Stimulated activated CD8-positive, alpha-beta memory T cell treated with anti-CD3 and anti-CD28 coated beads, Interleukin-4, amount 100 ng/mL, for 48 hours (primary cell): Measurements from ENCODE around the gene RAB25.
"Not testable (repeated sequence)": the region's sequence is repeated elsewhere in the genome, so short reads cannot be mapped to it uniquely, and the experiment has no call there.

Experiments
- DNase-seq: peaks from one replicate; pipeline ENCODE4 v3.0.0-alpha.2; 2020

The RAB25 gene

DNA sequence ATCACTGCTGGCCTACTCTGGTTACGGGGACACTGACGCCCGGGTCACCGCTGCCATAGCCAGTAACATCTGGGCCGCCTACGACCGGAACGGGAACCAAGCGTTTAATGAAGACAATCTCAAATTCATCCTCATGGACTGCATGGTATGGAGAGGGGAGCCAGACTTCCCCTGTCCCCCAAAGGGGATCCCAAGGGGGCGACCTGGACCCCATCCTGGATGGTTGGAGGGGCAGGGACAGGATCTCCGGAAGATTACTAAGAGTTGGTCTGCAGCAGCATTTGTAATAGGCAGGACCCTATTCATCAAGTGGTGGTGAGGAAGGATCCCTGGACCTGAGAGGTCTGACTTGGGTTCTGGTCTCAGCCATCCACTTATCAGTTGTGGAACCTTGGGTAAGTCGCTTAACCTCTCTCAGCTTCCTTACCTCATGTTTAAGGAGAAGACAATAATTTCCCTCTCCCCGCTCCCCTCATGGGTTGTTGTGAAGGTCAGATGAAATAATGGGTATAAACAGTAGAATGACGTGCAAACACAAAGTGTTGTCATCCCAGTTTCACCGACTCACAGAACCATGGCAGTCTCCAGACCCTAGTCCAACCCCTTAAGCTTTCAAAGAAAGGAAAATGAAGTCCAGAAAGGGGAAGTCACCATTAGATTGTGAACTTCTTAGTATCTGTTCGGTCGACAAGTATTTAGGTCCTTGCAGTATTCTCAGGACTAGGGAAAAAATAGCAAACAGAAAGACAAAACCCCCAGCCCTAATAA is 5.5 kb upstream of the RAB25 start:
- DNase-seq, result no peak

DNA sequence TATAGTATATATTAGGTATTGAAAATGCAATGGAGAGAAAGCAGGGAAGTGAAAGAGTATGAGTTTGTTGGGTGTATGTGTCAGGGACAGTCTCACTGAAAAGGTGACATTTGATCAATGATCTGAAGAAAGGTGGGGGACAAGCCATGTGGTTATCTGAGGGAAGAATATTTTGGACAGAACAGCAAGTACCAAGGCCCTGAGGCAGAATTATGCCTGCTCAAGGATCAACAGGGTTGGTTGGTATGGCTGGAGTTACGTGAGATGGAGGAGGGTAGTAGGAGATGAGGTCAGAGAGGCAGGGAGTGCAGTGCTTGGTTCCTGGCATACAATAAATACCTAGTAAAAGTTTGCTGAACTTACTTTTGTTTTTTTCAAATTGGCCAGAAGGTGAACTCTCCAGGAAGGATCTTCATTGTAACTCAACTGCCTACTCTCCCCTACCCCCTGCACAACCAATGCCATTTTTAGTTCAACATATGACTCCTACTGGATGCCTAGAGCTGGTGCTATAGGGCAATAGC is 4.6 kb upstream of the RAB25 start:
- no peak for DNase-seq

DNA sequence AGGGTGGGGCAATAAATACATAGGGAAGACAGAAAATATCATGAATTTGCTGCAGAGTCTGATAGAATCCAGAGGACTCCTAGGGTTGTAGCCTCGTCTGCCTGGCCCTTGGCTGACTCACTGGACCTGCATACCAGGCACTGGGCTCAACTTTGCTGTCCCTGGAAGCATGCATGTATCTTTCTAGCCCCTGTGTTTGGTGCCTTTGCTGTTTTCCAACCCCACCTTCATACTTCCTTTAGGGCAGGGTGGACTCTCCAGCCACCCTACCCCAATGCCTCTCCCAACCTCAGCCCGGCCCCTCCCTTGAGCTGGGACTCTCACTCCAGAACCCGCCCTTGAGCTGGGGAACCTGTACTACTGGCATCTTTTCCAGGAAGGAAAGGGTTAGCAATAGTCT is 1.2 kb downstream of the RAB25 start:
- no peak for DNase-seq

DNA sequence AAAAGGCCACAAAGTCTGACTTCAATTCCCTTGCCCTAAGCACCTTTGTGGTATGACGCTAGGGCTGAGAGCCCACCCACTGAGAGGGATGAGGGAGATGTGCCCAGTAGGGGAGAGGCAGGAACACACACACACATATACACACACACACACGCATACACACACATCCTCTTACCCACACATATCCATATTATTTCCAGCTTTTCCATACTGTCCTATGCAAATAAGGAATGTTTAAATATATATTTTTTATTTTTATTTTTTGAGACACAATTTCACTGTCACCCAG is 3.0 kb downstream of the RAB25 start:
- DNase-seq, result no peak

DNA sequence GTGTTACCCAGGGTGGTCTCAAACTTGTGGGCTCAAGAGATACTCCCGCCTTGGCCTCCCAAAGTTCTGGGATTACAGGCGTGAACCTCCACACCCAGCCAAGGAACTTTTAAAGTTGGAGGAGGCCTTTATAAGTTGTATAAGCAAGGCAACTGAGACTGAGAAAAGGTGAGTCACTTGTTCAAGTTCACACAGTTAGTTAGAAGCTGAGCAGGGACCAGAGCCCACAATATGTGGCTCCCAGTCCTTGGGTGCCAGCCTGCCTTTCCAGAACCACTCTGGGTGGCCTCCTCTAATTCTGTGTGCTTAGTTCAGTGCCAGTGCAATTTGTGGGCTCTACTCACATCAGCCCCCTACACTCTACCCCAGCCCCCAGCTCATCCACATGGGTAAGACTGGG is 3.7 kb downstream of the RAB25 start:
- DNase-seq, result no peak

DNA sequence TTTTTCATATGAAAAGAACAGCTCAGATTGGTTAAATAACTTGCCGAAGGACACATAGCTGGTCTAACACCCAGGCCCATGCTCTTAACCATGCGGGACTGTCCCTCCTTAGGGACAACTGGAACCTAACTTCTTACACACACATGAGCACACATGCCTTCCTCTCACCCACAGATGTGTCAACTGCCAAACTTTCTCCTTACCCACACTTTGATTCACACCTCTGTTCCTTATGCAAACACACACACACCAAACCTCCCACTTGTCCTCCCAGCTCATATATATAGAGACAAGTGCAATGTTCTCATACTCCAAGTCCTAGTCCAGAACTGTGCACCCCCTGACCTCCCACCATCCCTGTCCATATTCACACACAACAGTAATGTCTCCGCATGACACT is 4.3 kb downstream of the RAB25 start:
- DNase-seq, result no peak

DNA sequence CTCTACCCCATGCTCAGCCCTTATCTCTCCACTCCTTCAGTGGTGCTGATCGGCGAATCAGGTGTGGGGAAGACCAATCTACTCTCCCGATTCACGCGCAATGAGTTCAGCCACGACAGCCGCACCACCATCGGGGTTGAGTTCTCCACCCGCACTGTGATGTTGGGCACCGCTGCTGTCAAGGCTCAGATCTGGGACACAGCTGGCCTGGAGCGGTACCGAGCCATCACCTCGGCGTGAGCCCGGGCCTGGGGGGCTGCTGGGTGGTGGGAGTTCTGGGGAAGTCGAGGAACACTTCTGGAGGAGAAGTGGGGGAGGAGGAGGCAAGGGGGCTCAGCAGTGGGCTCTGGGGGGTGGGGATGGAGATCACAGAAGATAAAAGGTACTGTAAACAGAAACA is 4.9 kb downstream of the RAB25 start:
- no peak for DNase-seq

DNA sequence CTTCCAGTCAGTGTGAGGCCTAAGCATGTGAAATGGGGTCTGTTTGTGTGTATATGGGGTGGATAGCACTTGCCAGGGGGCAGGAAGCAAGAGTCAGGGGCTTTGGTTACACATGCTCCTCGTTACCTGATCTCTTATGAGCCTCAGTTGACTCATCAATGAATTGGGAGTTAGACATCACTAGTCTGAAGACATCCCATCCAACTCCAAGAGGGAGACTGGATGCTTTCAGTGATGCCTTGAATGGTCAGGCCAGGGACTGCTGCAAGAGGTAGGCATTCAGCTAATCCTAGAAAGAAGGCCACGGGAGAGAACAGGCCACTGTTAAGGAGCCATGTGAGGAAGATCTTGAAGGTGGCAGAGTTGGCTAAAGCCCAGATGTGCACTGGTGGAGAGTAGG is 6.3 kb downstream of the RAB25 start:
- no peak for DNase-seq

DNA sequence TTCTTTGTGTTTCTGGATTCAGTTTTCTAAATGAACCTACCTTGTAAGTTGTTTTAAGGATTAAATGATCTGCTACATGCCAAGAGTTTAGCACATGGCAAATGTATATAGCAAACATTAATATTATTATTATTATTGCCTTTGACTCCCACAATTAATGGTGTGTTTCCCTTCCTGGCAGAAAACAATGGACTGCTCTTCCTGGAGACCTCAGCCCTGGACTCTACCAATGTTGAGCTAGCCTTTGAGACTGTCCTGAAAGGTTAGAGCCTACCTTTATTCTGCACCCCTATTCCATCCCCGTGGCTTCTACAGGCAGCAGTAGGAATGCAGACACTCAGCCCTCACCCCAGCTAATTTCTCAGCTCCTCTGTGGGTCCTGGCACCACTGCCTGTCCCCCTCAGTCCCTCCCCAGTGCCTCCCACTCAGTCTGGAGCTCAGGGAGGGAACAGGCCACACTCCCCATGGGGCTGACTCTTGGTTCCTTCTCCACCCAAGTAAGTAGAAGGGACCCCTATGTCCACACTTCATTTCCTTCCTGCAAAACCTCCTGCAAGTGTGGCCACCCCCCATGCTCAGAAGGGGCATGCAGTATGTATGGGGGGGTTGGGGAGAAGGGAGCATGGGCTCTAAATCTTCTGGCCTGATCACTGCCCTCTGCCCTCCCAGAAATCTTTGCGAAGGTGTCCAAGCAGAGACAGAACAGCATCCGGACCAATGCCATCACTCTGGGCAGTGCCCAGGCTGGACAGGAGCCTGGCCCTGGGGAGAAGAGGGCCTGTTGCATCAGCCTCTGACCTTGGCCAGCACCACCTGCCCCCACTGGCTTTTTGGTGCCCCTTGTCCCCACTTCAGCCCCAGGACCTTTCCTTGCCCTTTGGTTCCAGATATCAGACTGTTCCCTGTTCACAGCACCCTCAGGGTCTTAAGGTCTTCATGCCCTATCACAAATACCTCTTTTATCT is 8.8 kb downstream of the RAB25 start:
- DNase-seq, result no peak

DNA sequence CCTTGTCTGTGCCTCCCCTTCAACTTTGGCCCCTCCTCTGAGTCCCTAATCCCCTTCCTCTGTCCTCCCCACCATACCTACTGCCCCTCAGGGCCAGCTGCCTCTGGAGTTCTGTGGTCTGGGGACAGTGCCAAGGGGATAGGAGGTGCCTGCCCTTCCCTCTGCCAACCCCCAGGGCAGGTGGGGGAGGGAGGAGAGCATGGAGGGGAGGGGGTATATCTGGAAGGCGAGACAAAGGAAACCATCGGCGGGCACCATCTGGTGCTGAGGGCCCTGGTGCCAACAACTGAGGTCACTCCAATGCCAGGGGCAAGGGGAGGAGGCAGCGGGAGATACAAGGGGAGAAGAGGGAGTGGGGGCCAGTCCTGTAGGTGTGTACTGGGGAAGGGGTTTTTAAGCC is 9.6 kb downstream of the RAB25 start:
- DNase-seq, result no peak

DNA sequence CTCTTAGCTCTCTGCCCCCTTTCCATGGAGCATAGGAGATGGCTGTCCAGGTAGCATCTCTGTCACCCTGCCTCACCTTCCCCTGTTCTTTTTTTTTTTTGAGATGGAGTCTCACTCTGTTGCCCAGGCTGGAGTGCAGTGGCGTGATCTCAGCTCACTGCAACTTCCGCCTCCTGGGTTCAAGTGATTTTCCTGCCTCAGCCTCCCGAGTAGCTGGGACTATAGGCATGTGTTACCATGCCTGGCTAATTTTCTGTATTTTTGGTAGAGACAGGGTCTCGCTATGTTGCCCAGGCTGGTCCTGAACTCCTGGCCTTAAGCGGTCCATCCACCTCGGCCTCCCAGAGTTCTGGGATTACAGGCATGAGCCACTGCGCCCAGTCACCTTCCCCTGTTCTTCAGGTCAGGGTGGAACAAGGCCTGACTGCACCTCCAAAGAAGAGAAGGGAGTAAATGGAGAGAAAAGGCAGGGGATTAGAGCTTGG is 10.4 kb downstream of the RAB25 start:
- not testable (repeated sequence) for DNase-seq

DNA sequence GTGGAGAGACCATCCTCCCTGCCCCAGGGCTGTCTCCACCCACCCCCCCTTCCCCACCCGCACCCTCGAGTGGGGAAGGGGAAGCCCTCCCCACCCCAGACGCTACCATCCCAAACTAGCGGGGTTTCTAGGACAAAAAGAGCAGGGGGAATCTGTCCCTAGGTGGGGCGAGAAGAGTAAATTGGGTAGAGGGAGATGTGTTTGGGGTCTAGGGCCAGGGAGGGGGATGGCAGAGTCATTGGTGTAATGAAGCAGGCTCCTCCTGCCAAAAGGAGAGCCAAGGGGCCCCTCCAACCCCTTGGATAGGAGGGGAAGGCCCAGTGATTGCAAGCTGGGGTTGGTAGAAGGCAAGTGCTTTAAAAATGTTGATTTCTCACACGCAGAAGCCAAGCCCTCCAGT is 11.3 kb downstream of the RAB25 start:
- no peak for DNase-seq

DNA sequence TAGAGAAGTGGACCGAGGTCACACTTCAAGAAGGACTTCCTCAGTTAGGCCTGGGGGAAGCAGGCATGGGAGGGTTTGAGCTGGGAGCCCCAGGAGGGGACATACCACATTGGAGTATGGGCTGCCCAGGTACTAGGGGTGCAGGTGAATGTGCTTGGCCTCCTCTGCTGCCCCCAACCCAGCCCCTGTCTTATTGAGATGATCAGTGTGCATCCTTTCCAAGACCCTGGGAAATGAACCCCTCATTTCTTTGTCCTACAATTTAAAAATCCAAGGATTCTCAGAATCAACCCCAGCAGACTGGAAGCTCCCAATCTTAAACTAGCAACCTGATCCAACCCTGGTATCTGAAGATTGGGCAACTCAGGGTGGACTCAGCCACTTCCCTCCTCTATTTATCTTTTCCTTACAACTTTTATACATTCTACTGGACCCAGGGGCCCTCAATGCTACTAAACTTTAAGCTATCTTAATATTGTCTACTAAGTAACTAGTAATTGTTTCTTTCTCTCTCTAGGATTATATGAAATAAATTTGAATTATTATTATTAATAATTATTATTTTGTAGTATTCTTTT is 12.2 kb downstream of the RAB25 start:
- DNase-seq, result no peak

DNA sequence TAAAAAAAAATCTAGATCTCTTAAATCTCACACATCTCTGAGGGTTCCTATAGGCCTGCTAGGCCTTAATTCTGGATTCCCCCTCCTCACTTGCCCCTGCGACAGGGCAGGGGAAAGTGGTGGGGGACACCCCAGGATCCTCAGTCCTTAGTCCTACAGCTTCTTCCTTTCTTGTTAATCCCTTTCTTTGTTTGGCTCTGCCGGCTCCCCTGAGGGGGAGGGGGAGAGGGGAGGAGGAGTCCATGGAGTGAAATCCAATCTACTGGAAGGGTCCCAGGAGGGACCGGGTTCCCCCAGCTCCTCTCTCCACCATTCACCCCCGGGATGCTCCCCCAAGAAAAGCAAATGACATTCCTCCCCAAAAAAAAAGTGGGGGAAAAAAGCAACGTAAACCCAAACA is 12.8 kb downstream of the RAB25 start:
- no peak for DNase-seq

DNA sequence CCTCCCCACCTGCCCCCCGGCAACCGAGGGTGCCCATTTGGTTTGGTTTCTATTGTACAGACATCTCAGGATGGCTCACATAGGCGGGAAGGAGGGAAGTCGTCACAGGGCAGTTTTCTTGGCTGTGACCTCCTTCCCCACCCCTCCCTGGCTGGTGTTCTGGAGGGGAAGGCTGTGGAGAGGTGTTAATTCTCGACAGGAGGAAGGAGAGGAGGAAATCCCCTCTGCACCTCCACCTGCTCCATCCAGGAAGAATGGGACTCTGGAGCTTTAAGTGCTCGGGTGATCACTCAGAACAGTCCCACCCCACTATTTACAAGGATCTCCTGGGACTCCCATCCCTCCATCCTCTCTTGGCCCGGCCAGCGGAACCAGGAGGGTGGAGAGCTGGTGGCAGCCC is 13.7 kb downstream of the RAB25 start:
- no peak for DNase-seq

DNA sequence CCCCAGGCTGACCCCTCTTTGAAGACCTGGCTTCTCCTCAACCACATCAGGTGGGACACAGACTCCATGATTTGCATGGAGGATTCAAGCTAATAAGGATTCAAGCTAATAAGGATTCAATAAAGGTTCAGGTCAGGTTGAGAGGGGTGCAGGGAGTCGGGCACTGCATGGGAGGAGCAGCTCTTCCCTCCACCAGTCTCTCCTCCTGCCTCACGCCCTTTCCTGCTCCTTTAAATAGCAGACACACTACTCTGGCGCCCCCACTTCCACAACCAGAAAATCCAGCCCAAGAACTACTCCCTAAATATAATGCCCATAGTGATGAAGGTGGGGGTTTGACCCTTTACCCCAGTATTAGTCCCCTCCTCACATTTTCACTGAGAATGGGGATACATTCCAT is 14.2 kb downstream of the RAB25 start:
- DNase-seq, result no peak

DNA sequence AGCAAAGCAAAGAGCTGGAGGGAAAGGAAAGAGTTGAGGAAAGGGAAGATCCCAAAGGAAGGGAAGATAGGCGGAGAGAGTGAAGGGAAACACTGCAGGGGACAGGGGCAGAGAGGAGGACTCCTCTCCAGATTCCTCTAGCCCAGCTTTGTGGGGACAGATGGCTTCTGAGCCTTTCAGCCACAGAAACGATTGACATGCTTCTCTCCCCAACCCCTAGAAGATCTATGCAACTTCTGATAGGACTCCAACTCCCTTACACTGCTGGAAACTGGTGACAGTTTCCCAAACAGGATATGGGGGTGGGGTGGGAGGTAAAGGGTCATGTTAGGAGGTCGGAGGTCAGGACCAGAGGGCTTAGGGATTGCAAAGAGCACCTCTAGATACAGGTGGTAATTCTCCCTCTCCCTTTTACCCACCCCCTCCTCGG is 14.8 kb downstream of the RAB25 start:
- DNase-seq, result no peak

DNA sequence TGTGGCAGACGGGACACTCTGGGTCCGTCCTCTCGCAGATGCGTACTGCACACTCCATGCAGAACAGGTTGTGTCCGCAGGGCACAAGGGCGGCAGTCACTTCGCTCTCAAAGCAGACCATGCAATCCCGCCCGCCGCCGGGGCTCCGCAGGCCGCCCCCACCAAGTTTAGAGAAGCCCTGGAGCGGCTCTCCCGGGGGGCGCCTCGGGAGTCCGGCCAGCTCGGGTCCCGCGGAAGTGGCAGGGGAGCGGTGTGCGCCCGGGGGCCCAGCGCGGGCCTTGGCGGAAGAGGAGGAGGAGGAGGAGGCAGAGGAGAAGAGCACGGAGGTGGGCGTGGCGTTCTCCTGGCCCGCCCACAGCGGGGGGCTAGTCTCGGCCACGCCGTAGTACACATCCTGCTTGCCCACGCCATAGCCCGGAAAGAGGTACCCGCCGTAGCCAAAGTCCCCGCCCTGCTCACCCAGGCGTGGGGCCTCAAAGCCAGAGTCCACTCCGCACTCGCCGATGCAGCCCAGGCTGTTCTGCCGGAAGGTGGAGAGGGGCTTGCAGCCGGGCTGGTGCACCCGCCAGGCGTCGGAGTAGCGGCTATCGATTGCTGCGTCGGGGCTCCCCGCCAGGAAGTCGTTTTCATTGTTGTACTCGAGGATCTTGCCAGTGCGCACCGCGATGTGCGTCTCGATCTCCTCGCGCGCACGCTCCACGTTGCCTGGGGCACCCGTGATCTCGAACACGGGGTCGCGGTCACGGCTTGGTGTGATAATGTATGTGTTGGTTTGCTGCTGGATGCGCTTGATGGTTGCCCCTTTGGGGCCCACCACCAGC is 15.9 kb downstream of the RAB25 start:
- DNase-seq, result peak; percentile 47

DNA sequence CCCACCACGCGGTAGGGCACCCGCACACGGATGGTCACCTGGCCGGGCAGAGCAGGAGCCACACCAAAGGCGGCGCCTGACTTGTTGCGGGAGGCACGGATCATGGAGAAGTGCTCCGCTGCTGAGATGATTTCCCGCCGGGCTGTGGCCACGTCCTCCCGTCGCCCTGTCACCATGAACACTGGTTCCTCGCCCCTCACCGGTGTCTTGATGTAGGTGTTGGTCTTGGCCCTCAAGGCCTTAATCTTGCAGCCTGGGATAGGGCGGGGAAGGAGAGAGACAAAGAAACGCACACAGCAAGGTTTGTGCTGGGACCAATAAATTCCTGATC is 16.4 kb downstream of the RAB25 start:
- no peak for DNase-seq

DNA sequence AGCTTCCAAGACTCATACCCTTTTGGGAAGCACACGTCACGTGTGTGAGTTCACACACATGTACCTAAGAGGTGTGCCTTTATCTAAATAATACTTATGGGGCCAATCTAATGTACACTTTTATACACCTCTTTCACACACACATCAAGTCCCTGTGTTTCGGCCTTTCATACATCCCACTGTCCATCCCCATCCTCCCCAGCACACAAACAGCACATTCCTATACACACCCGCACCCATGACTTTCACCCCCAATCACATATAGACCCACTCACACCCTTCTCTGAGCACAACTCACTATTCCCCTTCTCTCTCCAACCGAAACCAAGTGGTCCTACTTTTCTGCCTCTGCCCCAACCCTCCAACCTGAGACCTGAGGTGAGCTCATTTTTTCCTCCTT is 17.8 kb downstream of the RAB25 start:
- DNase-seq, result no peak

DNA sequence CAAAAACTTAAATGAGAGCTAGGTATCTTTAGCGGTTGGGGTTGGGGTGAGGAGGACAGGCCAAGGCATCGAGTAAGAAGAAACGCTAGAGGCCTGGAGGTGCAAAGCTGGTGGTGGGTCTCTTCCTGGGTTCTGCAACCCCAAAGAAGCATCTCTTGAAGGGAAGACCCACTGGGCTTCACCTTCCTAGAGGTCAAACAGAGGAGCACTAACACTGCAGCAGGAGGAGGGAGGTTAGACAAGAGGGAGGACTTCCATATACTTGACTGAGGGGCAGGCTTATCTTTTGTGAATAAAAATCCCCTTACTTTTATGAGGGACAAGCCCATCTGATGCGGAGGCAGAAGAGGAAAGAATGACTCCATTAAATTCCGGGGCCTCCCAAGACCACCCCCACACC is 18.8 kb downstream of the RAB25 start:
- no peak for DNase-seq

DNA sequence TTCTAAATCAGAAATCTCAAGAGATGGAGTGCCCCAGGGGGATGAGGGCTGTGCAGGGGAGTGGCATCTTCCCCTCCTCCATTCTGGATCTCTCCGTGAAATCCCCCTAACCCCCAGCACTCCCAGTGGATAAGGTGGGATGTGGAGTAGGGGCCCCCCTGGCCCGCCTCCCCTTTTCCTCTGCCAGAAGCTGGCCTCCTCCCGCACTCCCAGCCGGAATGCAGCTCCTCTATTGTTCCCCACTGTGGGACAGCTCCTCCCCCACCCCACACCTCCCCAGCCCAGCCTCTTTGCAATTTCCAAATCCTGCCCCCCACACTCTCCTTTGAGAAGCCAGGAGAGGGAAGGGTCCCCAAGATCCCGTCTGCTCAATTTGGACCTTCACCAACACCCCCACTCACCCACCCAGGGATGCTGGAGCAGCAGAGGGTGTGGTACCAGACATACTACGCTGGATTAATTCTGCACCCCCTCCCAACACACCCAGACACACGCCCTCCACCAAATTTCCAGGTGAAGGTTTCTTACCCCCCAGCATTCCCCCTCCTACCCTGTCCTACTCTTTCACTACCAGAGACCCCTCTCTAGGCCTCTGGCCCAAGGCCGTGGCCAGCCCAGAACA is 19.4 kb downstream of the RAB25 start:
- no peak for DNase-seq

DNA sequence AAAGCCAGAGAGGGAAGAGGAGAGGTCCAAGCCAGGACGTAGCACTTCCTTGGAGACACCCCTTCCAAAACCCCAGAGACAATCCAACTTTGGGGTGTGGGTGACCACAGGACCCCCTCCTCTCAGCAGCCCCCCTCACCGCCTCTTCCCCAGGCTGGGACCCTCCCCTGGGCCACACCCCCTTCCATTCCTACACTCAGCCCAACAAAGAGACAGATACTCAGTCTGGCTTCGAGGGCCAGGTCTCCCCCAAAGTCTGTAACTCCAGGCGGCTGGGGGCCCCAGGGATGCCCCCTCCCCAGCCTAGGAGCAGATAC is 19.9 kb downstream of the RAB25 start:
- no peak for DNase-seq
